Stimulated activated naive CD8-positive, alpha-beta T cell treated with anti-CD3 and anti-CD28 coated beads, Interleukin-15, amount 100 ng/mL, for 72 hours (primary cell): ENCODE data around the gene TATDN2.
"Not testable (repeated sequence)": the region's sequence is repeated elsewhere in the genome, so short reads cannot be mapped to it uniquely, and the experiment has no call there.

Experiments used
- ATAC-seq: fragments of 150-1000 bp; cut with Tn5 transposase; 2 replicates; pipeline ENCODE4 v1.10.0; 2021; ENCODE audit warnings: mild to moderate bottlenecking, moderate library complexity
- DNase-seq, 2 donors: peaks; one replicate each; pipeline ENCODE4 v3.0.0; 2021 to 2022
- H3K27ac Mint-ChIP-seq, 2 donors: one replicate each; pipeline ENCODE4 v1.8.0; 2022; ENCODE audit warnings: mild to moderate bottlenecking in 2 of 2, mixed read lengths in 2 of 2, moderate library complexity in 2 of 2
- H3K27me3 Mint-ChIP-seq: one replicate; pipeline ENCODE4 v1.8.0; 2022; ENCODE audit warnings: mixed read lengths
- H3K4me1 Mint-ChIP-seq: one replicate; pipeline ENCODE4 v1.8.0; 2022; ENCODE audit warnings: mild to moderate bottlenecking, mixed read lengths
- H3K4me3 Mint-ChIP-seq, 2 donors: one replicate each; pipeline ENCODE4 v1.8.0; 2022; ENCODE audit warnings: mild to moderate bottlenecking in 2 of 2, mixed read lengths in 2 of 2, moderate library complexity in 1 of 2
- H3K9me3 Mint-ChIP-seq, 2 donors: one replicate each; pipeline ENCODE4 v1.8.0; 2022; ENCODE audit warnings: mixed read lengths in 2 of 2

The TATDN2 gene

DNA sequence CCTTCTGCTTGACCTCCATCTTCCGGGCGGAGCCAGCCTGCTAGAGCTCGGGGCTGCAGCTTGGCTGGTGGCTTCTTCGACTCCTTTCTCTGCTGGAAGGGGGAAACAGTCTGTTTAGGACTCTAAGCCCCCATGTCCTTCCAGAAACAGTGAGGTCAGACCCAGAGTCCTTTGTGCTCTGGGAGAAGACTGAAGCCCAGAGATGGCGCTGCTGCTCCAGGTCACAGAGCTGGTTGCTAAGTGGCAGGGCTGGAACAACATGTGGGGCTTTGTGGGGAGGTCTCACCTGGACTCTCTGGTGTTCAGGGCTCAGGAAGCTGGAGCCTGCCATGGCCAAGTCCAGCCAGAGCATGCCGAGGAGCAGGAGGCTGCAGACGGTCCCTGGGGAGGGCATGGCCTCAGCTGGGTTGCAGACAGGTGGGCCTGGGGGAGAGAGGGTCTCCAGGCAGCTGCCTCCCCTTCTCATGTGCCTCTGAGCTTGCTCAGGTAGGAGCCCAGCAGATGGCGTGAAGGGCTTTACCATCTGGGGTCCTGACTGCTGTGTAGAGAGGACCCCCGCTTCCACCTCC lies 41.6 kb downstream of the TATDN2 start:
- H3K27me3 Mint-ChIP-seq, result no peaks in the 10 kb centered on the region
- DNase-seq (no peak), ATAC-seq (no peak)
- H3K27ac Mint-ChIP-seq, result peak overlapping the region; percentile 42 to 72
- H3K9me3 Mint-ChIP-seq, result no peaks in the 10 kb centered on the region
- peaks cover 42% of the 10 kb centered on the region for H3K4me1 Mint-ChIP-seq
- H3K4me3 Mint-ChIP-seq, result no peak overlapping the region

- H3K9me3 Mint-ChIP-seq, result no peaks in the 10 kb centered on the region
- H3K27ac Mint-ChIP-seq, result peak overlapping the region in 1 of 2 donors; percentile 72
- no peak overlapping the region for H3K4me3 Mint-ChIP-seq
- peaks cover 34% of the 10 kb centered on the region for H3K4me1 Mint-ChIP-seq
- DNase-seq, result no peak
- no peaks in the 10 kb centered on the region for H3K27me3 Mint-ChIP-seq
- ATAC-seq, result no peak
Observed at GRCh38 chr3:10290481-10291176, 42.4 kb downstream of the TATDN2 start.

GRCh38 chr3:10291641-10292040 lies 43.4 kb downstream of the TATDN2 start:
- ATAC-seq (no peak), DNase-seq (no peak)
- no peaks in the 10 kb centered on the region for H3K9me3 Mint-ChIP-seq
- peak overlapping the region; percentile 69 to 96 for H3K27ac Mint-ChIP-seq
- no peaks in the 10 kb centered on the region for H3K27me3 Mint-ChIP-seq
- no peak overlapping the region for H3K4me3 Mint-ChIP-seq
- H3K4me1 Mint-ChIP-seq, result peaks cover 27% of the 10 kb centered on the region

DNA sequence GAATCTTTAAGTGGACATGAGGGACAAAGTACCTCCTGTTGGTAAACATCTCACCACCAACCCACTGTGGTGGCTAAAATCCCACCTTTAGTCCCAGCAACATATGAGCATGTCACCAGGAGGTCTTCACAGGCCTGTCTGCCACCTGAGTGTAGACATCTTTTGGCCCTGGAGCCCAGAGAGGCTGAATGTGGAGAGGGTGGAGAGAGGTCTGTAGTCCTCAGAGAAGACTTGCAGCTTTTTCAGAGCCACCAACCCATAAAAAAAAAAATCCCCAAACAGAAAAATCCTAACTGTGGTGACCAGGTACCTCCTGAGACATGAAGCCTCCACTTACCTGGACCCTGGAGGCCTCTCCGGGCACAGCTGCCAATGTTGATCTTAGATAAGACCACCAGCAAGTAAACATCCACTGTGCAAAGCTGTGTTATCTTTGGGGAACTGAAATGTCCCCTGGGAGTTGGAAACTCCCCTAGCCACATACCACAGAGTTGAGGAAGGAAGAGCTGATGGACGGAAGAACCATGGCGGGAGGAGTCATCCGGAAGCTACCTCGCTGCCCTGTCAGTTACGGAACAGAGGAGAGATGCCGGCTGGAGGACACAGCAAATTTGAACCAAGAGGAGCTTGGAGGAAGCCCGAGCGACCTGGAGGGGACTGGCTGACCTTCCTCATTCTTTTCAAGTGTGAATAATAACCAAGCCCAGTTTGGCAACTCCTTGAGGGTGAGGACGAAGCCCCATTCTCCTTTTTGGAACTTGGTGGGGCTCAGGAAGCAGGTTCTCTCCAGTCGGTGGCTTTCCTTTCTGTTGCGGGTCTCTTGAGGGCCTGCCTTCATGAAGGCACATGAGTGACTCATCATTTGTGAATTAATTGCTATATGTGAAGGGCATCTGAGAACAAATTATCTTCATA lies 44.5 kb downstream of the TATDN2 start, which contains the start of gene GHRL:
Gene GHRL (minus strand): TSS at position 443 of the 915 bp plus-strand sequence. CDS start 2,767 bp downstream, outside the sequence.
- peak within 1 kb of the TSS; percentile 82 to 92 for H3K27ac Mint-ChIP-seq
- DNase-seq (no peak), ATAC-seq (peak; percentile 27)

DNA sequence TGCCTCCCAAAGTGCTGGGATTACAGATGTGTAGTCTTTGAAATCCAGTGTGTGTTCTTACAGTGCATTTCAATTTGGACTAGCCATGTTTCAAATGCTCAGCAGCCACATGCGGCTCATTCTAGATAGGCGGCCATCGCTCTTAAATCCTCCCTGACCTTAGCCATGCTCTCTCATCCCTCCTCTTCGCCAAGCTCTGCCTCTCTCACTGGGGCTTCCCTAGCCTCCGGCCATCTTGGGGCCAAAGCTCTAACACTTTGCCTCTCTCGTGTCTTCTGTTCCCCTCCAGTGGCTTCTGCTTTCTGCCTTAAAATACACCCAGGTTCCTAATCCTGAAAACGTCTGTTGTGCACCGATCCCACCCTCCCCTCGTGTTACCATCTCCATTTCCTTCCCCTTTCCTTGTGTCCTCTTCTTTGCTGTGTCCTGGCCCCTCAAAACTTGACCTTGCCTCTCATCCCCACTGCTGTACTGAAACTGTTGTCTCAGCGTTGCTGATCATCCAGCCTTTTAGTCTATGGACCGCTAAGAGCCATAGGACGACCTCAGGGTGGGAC lies 45.8 kb downstream of the TATDN2 start:
- no peaks in the 10 kb centered on the region for H3K9me3 Mint-ChIP-seq
- no peak overlapping the region for H3K4me3 Mint-ChIP-seq
- no peaks in the 10 kb centered on the region for H3K27me3 Mint-ChIP-seq
- peak overlapping the region in 1 of 2 donors; percentile 28 for H3K27ac Mint-ChIP-seq
- peaks cover 19% of the 10 kb centered on the region for H3K4me1 Mint-ChIP-seq
- no peak for DNase-seq
- no peak for ATAC-seq

More for the DNA sequence above, 44.5 kb downstream of the TATDN2 start, which contains the start of gene GHRL:
- Mint-ChIP-seq H3K27me3 (no peaks in the 10 kb centered on the region), H3K4me3 (peak within 1 kb of the TSS; percentile 25 to 54), H3K4me1 (peaks cover 19% of the 10 kb centered on the region), H3K9me3 (no peaks in the 10 kb centered on the region)

- not testable (repeated sequence) for H3K27ac Mint-ChIP-seq, H3K4me3 Mint-ChIP-seq, H3K9me3 Mint-ChIP-seq, H3K27me3 Mint-ChIP-seq, ATAC-seq, DNase-seq
- peaks cover 14% of the 10 kb centered on the region for H3K4me1 Mint-ChIP-seq
Observed at GRCh38 chr3:10298064-10298463, 49.8 kb downstream of the TATDN2 start.

DNA sequence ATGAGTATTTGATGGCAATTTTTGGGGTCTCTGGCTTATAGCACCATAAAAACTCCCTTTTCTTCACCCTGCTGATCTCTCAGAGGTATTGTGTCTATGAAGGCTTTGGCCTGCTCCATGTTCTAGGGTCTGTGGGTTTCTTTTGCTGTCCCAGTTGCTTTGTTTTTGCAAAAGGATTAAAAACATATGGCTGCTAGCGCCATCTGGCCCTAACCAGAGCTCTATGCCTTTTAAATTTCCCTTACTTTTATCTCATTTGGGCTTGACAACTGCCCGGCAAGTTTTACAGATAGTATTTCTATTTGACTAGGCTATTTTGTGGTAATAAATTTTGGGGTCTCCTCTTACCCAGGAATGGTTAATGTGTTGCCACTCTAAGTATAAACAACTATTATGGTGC lies 50.9 kb downstream of the TATDN2 start:
- DNase-seq (no peak), ATAC-seq (no peak)
- Mint-ChIP-seq H3K27me3 (no peaks in the 10 kb centered on the region), H3K9me3 (no peaks in the 10 kb centered on the region), H3K4me1 (peaks cover 14% of the 10 kb centered on the region), H3K4me3 (no peak overlapping the region), H3K27ac (peak overlapping the region; percentile 49 to 55)

DNA sequence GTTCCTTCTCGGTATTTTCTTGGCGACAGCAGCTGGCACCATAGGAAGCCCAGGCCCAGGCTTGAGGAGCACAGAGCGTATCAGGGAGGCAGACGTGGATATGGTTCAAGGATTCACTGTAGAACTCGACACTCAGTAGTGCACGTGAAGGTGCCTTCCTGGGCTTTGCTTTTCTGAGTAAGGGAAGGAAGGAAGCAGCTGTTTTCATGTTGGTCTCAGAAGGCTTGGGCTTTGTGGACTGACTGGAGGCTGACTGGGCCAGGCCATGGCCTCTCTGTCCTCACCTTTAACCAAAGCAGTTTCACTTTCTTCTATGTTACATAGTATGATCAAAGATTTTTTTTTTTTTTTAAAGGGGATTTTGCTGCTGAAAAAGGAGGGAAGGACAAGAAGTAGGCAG lies 51.4 kb downstream of the TATDN2 start:
- ATAC-seq (peak; percentile 91), DNase-seq (no peak)
- peaks cover 14% of the 10 kb centered on the region for H3K4me1 Mint-ChIP-seq
- H3K27ac Mint-ChIP-seq, result peak overlapping the region; percentile 49 to 55
- H3K9me3 Mint-ChIP-seq, result no peaks in the 10 kb centered on the region
- peak overlapping the region in 1 of 2 donors; percentile 13 for H3K4me3 Mint-ChIP-seq
- H3K27me3 Mint-ChIP-seq, result no peaks in the 10 kb centered on the region

- Mint-ChIP-seq H3K4me3 (peak overlapping the region in 1 of 2 donors; percentile 13), H3K27me3 (no peaks in the 10 kb centered on the region), H3K9me3 (no peaks in the 10 kb centered on the region), H3K27ac (peak overlapping the region; percentile 49 to 55), H3K4me1 (peaks cover 14% of the 10 kb centered on the region)
- no peak for DNase-seq
- peak; percentile 37 for ATAC-seq
Observed at GRCh38 chr3:10300087-10300486, 51.8 kb downstream of the TATDN2 start.

- Mint-ChIP-seq H3K9me3 (no peaks in the 10 kb centered on the region), H3K4me3 (no peak overlapping the region), H3K27me3 (no peaks in the 10 kb centered on the region), H3K27ac (no peak overlapping the region), H3K4me1 (peaks cover 14% of the 10 kb centered on the region)
- DNase-seq (no peak), ATAC-seq (no peak)
Observed at GRCh38 chr3:10303105-10303504, 54.8 kb downstream of the TATDN2 start.

- Mint-ChIP-seq H3K27me3 (no peaks in the 10 kb centered on the region), H3K4me3 (no peak overlapping the region), H3K9me3 (no peaks in the 10 kb centered on the region), H3K4me1 (peaks cover 14% of the 10 kb centered on the region), H3K27ac (peak overlapping the region in 1 of 2 donors; percentile 51)
- ATAC-seq (no peak), DNase-seq (peak in 1 of 2 donors; percentile 5)
Observed at GRCh38 chr3:10303785-10304184, 55.5 kb downstream of the TATDN2 start.

DNA sequence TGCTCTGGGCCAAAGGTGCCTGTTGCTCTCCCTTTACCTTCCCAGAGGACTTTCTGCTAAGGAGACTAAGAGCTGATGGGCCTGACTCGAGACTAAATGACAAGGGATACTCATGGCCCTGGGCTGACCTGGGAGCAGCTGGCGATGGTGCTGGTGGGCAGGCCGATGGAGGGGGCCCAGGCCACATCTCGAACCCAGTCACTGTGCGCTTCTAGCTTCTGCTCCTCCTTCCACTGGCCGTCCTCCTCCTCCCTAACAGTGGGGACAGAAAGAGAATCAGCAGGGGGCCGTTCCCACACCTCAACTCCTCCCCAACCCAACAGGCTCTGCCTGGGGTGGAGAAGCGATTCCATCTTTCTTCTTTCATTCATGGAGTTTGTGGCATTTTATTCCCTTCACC lies 56.6 kb downstream of the TATDN2 start:
- Mint-ChIP-seq H3K4me3 (no peak overlapping the region), H3K27me3 (no peaks in the 10 kb centered on the region), H3K9me3 (no peaks in the 10 kb centered on the region), H3K4me1 (peaks cover 5% of the 10 kb centered on the region), H3K27ac (no peak overlapping the region)
- ATAC-seq (peak; percentile 18), DNase-seq (no peak)

- Mint-ChIP-seq H3K4me3 (no peak overlapping the region), H3K9me3 (no peaks in the 10 kb centered on the region), H3K4me1 (no peaks in the 10 kb centered on the region), H3K27me3 (no peaks in the 10 kb centered on the region), H3K27ac (no peak overlapping the region)
- ATAC-seq, result no peak
- no peak for DNase-seq
Observed at GRCh38 chr3:10305331-10305902, 57.2 kb downstream of the TATDN2 start.

DNA sequence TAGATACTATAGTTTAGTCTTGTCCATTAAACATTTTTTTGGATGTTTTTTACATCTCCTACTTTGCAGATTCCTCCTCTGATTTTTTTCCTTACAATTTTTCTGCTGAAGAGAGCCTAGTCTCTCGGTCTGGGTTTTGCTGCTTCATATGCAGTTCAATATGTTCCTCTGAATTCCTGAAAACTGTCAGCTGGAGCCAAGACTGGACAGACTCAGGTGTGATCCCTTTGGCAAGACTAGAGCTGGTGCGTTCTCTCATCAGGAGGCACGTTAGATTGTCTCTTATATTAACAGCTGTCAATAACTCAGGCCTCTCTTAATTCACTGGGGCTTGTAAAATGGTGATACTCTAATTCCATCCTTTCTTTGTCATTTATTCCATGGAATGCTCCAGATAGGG lies 57.9 kb downstream of the TATDN2 start:
- peak overlapping the region; percentile 35 to 88 for H3K27ac Mint-ChIP-seq
- no peaks in the 10 kb centered on the region for H3K27me3 Mint-ChIP-seq
- ATAC-seq (no peak), DNase-seq (no peak)
- H3K9me3 Mint-ChIP-seq, result no peaks in the 10 kb centered on the region
- no peak overlapping the region for H3K4me3 Mint-ChIP-seq
- H3K4me1 Mint-ChIP-seq, result no peaks in the 10 kb centered on the region

- Mint-ChIP-seq H3K27me3 (no peaks in the 10 kb centered on the region), H3K27ac (no peak overlapping the region), H3K9me3 (no peaks in the 10 kb centered on the region), H3K4me3 (no peak overlapping the region), H3K4me1 (no peaks in the 10 kb centered on the region)
- ATAC-seq (no peak), DNase-seq (no peak)
Observed at GRCh38 chr3:10308678-10309077, 60.4 kb downstream of the TATDN2 start.
